Fibroblast of lung (primary cell): Measurements from ENCODE around the gene MAPKAP1. TPM values are rescaled to one million over a fixed set of nuclear protein-coding genes. Genes with fewer than 3 reads are reported as not detected.

Source experiments
- DNase-seq, 2 donors: peaks; one replicate each; pipeline versions ENCODE4 v3.0.0 to v3.0.0-alpha.2; 2010; ENCODE audit warnings: low read depth in 2 of 2
- H2AFZ ChIP-seq: 2 replicates; pipeline ENCODE4 v1.5.1; 2012; ENCODE audit warnings: low read length, control low read depth, inconsistent platforms
- H3K27ac ChIP-seq: 2 replicates; pipeline ENCODE4 v1.5.1; 2011; ENCODE audit warnings: low read length, control low read depth; ENCODE audit not compliant: insufficient read depth
- H3K27me3 ChIP-seq: 2 replicates; pipeline ENCODE4 v1.5.1; 2011; ENCODE audit warnings: mild to moderate bottlenecking, low read length; ENCODE audit not compliant: control insufficient read depth, insufficient read depth
- H3K36me3 ChIP-seq: 2 replicates; pipeline ENCODE4 v1.5.1; 2011; ENCODE audit warnings: low read length; ENCODE audit not compliant: control insufficient read depth, insufficient read depth
- H3K4me1 ChIP-seq: 2 replicates; pipeline ENCODE4 v1.5.1; 2011; ENCODE audit warnings: low read length; ENCODE audit not compliant: control insufficient read depth, insufficient read depth; ENCODE audit errors: extremely low read depth
- H3K4me2 ChIP-seq: 2 replicates; pipeline ENCODE4 v1.5.1; 2011; ENCODE audit warnings: low read length, control low read depth; ENCODE audit not compliant: insufficient read depth; ENCODE audit errors: extremely low read depth
- H3K4me3 ChIP-seq, 4 experiments: fragments of 200-600 bp in 1 of 4; sonication (generic) in 1 of 4; replicated peaks in 1 of 4; 2 replicates each; pipeline ENCODE4 v1.5.1; 2011 to 2016; ENCODE audit warnings: low read length in 4 of 4, low read depth in 3 of 4, mild to moderate bottlenecking in 3 of 4, control low read depth in 2 of 4, inconsistent platforms in 1 of 4, mixed read lengths in 1 of 4; ENCODE audit not compliant: insufficient read depth in 1 of 4; ENCODE audit errors: control extremely low read depth in 1 of 4
- H3K79me2 ChIP-seq: 2 replicates; pipeline ENCODE4 v1.5.1; 2012; ENCODE audit warnings: mild to moderate bottlenecking, low read length, inconsistent platforms; ENCODE audit not compliant: control insufficient read depth, insufficient read depth
- H3K9ac ChIP-seq: 2 replicates; pipeline ENCODE4 v1.5.1; 2011; ENCODE audit warnings: mild to moderate bottlenecking, low read length, control low read depth; ENCODE audit not compliant: insufficient read depth
- H3K9me3 ChIP-seq: 2 replicates; pipeline ENCODE4 v1.5.1; 2012; ENCODE audit warnings: low read depth, low read length; ENCODE audit not compliant: control insufficient read depth, insufficient read depth
- H4K20me1 ChIP-seq: 2 replicates; pipeline ENCODE4 v1.5.1; 2011; ENCODE audit warnings: low read length; ENCODE audit not compliant: control insufficient read depth, insufficient read depth; ENCODE audit errors: extremely low read depth
- CTCF ChIP-seq, 2 donors: IDR thresholded peaks in 1 of 2; conservative IDR thresholded peaks in 1 of 2; 1 replicate in 1 of 2; 2 replicates in 1 of 2; pipeline ENCODE4 v1.5.1; 2011 to 2012; ENCODE audit warnings: low read length in 2 of 2, control low read depth in 1 of 2, inconsistent platforms in 1 of 2, low read depth in 1 of 2, mild to moderate bottlenecking in 1 of 2
- EZH2 ChIP-seq: IDR thresholded peaks from 2 replicates; pipeline ENCODE4 v1.5.1; 2012; ENCODE audit warnings: low read length, control low read depth, mild to moderate bottlenecking; ENCODE audit errors: missing control alignments
- polyA plus RNA-seq, 2 donors: library from polyadenylated mRNA; depleted of rRNA in 1 of 2; stranded (reverse) in 1 of 2; unstranded in 1 of 2; fragments of >200 nt; gene quantifications; 2 replicates each; pipeline ENCODE4 v1.2.1, GENCODE V29; 2011 to 2012; ENCODE audit warnings: missing spikeins in 1 of 2
- total RNA-seq: library from RNA; depleted of rRNA; stranded (reverse); fragments of >200 nt; gene quantifications from 2 replicates; pipeline ENCODE4 v1.2.1, GENCODE V29; 2014

The MAPKAP1 gene
- total and polyA plus RNA-seq, 2 donors (not counting 1 experiment from before 2014, with no cell fraction given), result 63.7 to 127 TPM

GRCh38 chr9:125559894-125560293 is 147.1 kb downstream of the MAPKAP1 start:
- no peak for TF ChIP-seq EZH2
- no peak for TF ChIP-seq CTCF (conservative IDR thresholded peaks at IDR 0.05 in 1 of 2, IDR thresholded peaks at IDR 0.05 in 1 of 2; ENCODE audit: low read depth in 1 of 2, low read length in 2 of 2)
- H3K9ac ChIP-seq, result no peak overlapping the region
- no peak overlapping the region for H2AFZ ChIP-seq
- no peaks in the 10 kb centered on the region for H4K20me1 ChIP-seq
- no peaks in the 10 kb centered on the region for H3K9me3 ChIP-seq
- peaks cover 3% of the 10 kb centered on the region for H3K4me1 ChIP-seq
- H3K27ac ChIP-seq, result no peak overlapping the region
- no peak overlapping the region for H3K4me3 ChIP-seq
- no peaks in the 10 kb centered on the region for H3K79me2 ChIP-seq
- DNase-seq, result no peak
- no peaks in the 10 kb centered on the region for H3K36me3 ChIP-seq
- H3K4me2 ChIP-seq, result no peak overlapping the region
- no peaks in the 10 kb centered on the region for H3K27me3 ChIP-seq

GRCh38 chr9:125559194-125559593 is 147.8 kb downstream of the MAPKAP1 start:
- TF ChIP-seq CTCF (conservative IDR thresholded peaks at IDR 0.05 in 1 of 2, IDR thresholded peaks at IDR 0.05 in 1 of 2; ENCODE audit: low read depth in 1 of 2, low read length in 2 of 2) (no peak), EZH2 (no peak)
- no peak overlapping the region for H3K9ac ChIP-seq
- H3K9me3 ChIP-seq, result no peaks in the 10 kb centered on the region
- no peak overlapping the region for H3K27ac ChIP-seq
- H2AFZ ChIP-seq, result no peak overlapping the region
- no peak overlapping the region for H3K4me3 ChIP-seq
- no peaks in the 10 kb centered on the region for H3K36me3 ChIP-seq
- DNase-seq, result no peak
- H3K4me2 ChIP-seq, result no peak overlapping the region
- H3K79me2 ChIP-seq, result no peaks in the 10 kb centered on the region
- peaks cover 3% of the 10 kb centered on the region for H3K4me1 ChIP-seq
- H3K27me3 ChIP-seq, result no peaks in the 10 kb centered on the region
- H4K20me1 ChIP-seq, result no peaks in the 10 kb centered on the region

- H3K27ac ChIP-seq, result no peak overlapping the region
- no peaks in the 10 kb centered on the region for H3K9me3 ChIP-seq
- H4K20me1 ChIP-seq, result no peaks in the 10 kb centered on the region
- H3K27me3 ChIP-seq, result no peaks in the 10 kb centered on the region
- peaks cover 3% of the 10 kb centered on the region for H3K4me1 ChIP-seq
- TF ChIP-seq CTCF (conservative IDR thresholded peaks at IDR 0.05 in 1 of 2, IDR thresholded peaks at IDR 0.05 in 1 of 2; ENCODE audit: low read depth in 1 of 2, low read length in 2 of 2), result peak; percentile 89 to 91
- TF ChIP-seq EZH2, result no peak
- H3K79me2 ChIP-seq, result no peaks in the 10 kb centered on the region
- no peak overlapping the region for H3K4me3 ChIP-seq
- no peaks in the 10 kb centered on the region for H3K36me3 ChIP-seq
- H3K4me2 ChIP-seq, result no peak overlapping the region
- no peak overlapping the region for H2AFZ ChIP-seq
- H3K9ac ChIP-seq, result no peak overlapping the region
- DNase-seq, result peak; percentile 69 to 86
Observed at GRCh38 chr9:125558453-125559092, 148.4 kb downstream of the MAPKAP1 start.
